K562 (cell line): ENCODE results near the gene TRPM2. TPM values are rescaled to one million over a fixed set of nuclear protein-coding genes. Genes with fewer than 3 reads are reported as not detected.

Experiments
- ATAC-seq: fragments of 200-7000 bp; cut with Tn5 transposase; 3 replicates; pipeline ENCODE4 v1.9.1; 2020; ENCODE audit warnings: moderate library complexity
- BruUV-seq: library from RNA; stranded (reverse); fragments of 400-500 nt; replicated peaks from 2 replicates; lab custom pipeline; 2021; lab: Mats Ljungman, UMichigan
- CTCF ChIA-PET: fragments of 300-600 bp; formaldehyde crosslinking; extraction: SDS; loops from one replicate; lab custom pipeline; 2021; ENCODE audit warnings: low intra/inter-chr PET ratio; lab: Yijun Ruan, JAX
- POLR2A ChIA-PET: fragments of 300-600, 350-650 bp; sonication (Branson Sonifier 250); formaldehyde crosslinking; extraction: SDS; loops from one replicate; lab custom pipeline; 2021; ENCODE audit warnings: antibody characterized with exemption, inconsistent platforms; lab: Yijun Ruan, JAX
- DNase-seq, 4 experiments: peaks; one replicate each; pipeline versions ENCODE4 v3.0.0 to v3.0.0-alpha.2; 2011 to 2018; ENCODE audit warnings: low spot score in 3 of 4, mixed read lengths in 3 of 4; ENCODE audit errors: extremely low read depth in 1 of 4
- FAIRE-seq: peaks from 2 replicates; lab custom pipeline; 2011; peaks lifted over from hg19 to GRCh38; lab: Jason Lieb, UNC
- H2AFZ ChIP-seq: 2 replicates; pipeline ENCODE4 v1.6.0; 2011; ENCODE audit warnings: low read depth, low read length, control low read depth, inconsistent platforms
- H3K27ac ChIP-seq: fragments of 200-600 bp; 3 replicates; pipeline ENCODE4 v1.8.0; 2011; ENCODE audit warnings: low read depth, mild to moderate bottlenecking, control low read depth, inconsistent platforms, low read length, moderate library complexity, mixed read lengths; ENCODE audit errors: extremely low read depth
- H3K27me3 ChIP-seq, 2 experiments: fragments of 300-600 bp in 1 of 2; 2 replicates in 1 of 2; 3 replicates in 1 of 2; pipeline versions ENCODE4 v1.6.0 to v1.8.0; 2011; ENCODE audit warnings: inconsistent platforms in 2 of 2, low read length in 2 of 2, mild to moderate bottlenecking in 1 of 2, mixed read lengths in 1 of 2, moderate library complexity in 1 of 2; ENCODE audit not compliant: control insufficient read depth in 2 of 2, insufficient read depth in 2 of 2
- H3K36me3 ChIP-seq: fragments of 300-600 bp; 3 replicates; pipeline ENCODE4 v1.8.0; 2011; ENCODE audit warnings: mild to moderate bottlenecking, low read length, inconsistent platforms; ENCODE audit not compliant: control insufficient read depth, insufficient read depth
- H3K4me1 ChIP-seq, 2 experiments: fragments of 200-600 bp in 1 of 2; replicated peaks in 1 of 2; 2 replicates in 1 of 2; 3 replicates in 1 of 2; pipeline versions ENCODE4 v1.5.1 to v1.8.0; 2011; ENCODE audit warnings: inconsistent platforms in 2 of 2, low read length in 2 of 2, mild to moderate bottlenecking in 1 of 2, mixed read lengths in 1 of 2, moderate library complexity in 1 of 2; ENCODE audit not compliant: control insufficient read depth in 2 of 2, insufficient read depth in 2 of 2
- H3K4me2 ChIP-seq: 2 replicates; pipeline ENCODE4 v1.6.1; 2011; ENCODE audit warnings: low read length, control low read depth, inconsistent platforms, mixed read lengths; ENCODE audit not compliant: insufficient read depth
- H3K4me3 ChIP-seq: fragments of 200-600 bp; sonication (generic), shearing (Covaris generic); 2 replicates; pipeline ENCODE4 v1.5.1; 2016; ENCODE audit warnings: control low read depth, inconsistent platforms
- H3K79me2 ChIP-seq: fragments of 200-600 bp; 3 replicates; pipeline ENCODE4 v1.8.0; 2011; ENCODE audit warnings: low read length, inconsistent platforms; ENCODE audit not compliant: control insufficient read depth, insufficient read depth
- H3K9ac ChIP-seq, 2 experiments: 2 replicates each; pipeline versions ENCODE4 v1.6.0 to v1.6.1; 2011; ENCODE audit warnings: low read depth in 2 of 2, low read length in 2 of 2, control low read depth in 1 of 2, inconsistent platforms in 1 of 2, mild to moderate bottlenecking in 1 of 2, mixed read lengths in 1 of 2; ENCODE audit not compliant: insufficient read depth in 1 of 2
- H3K9me1 ChIP-seq: one replicate; pipeline ENCODE4 v1.6.0; 2011; ENCODE audit warnings: inconsistent platforms, mild to moderate bottlenecking, low read length, moderate library complexity; ENCODE audit not compliant: control insufficient read depth, insufficient read depth
- H3K9me3 ChIP-seq: replicated peaks from 2 replicates; pipeline ENCODE4 v1.5.1; 2011; ENCODE audit warnings: low read depth, low read length, inconsistent platforms; ENCODE audit not compliant: control insufficient read depth, insufficient read depth
- H4K20me1 ChIP-seq: replicated peaks from 2 replicates; pipeline ENCODE4 v1.6.1; 2011; ENCODE audit warnings: low read length, inconsistent platforms, mixed read lengths; ENCODE audit not compliant: control insufficient read depth, insufficient read depth
- BACH1 ChIP-seq: fragments of 200-800 bp; sonication (Bioruptor generic); IDR thresholded peaks from 2 replicates; pipeline ENCODE4 v1.6.1; 2016; ENCODE audit warnings: missing genetic modification characterization, missing compliant biosample characterization
- C11orf30 ChIP-seq: fragments of 450-650 bp; IDR thresholded peaks from 2 replicates; pipeline ENCODE4 v1.6.1; 2016; ENCODE audit warnings: low read depth, mild to moderate bottlenecking
- CBX5 ChIP-seq: IDR thresholded peaks from 2 replicates; pipeline ENCODE4 v1.6.1; 2014; ENCODE audit warnings: low read depth, borderline replicate concordance
- ETV1 ChIP-seq: fragments of 450-650 bp; conservative IDR thresholded peaks from 2 replicates; pipeline ENCODE4 v1.6.1; 2016; ENCODE audit warnings: missing genetic modification characterization, control low read depth, low read depth, missing compliant biosample characterization
- GTF3C2 ChIP-seq: IDR thresholded peaks from 3 replicates; pipeline ENCODE4 v1.6.1; 2011; ENCODE audit warnings: borderline replicate concordance, mild to moderate bottlenecking, moderate library complexity; ENCODE audit not compliant: insufficient read length; ENCODE audit errors: extremely low read depth
- HDAC8 ChIP-seq: fragments of 450-650 bp; IDR thresholded peaks from 2 replicates; pipeline ENCODE4 v1.6.1; 2016; ENCODE audit warnings: mild to moderate bottlenecking, missing genetic modification characterization, moderate library complexity, missing compliant biosample characterization
- NCOA6 ChIP-seq: fragments of 450-650 bp; IDR thresholded peaks from 2 replicates; pipeline ENCODE4 v1.6.1; 2017; ENCODE audit warnings: mild to moderate bottlenecking
- POLR3A ChIP-seq: IDR thresholded peaks from 2 replicates; pipeline ENCODE4 v1.6.1; 2011; ENCODE audit warnings: borderline replicate concordance, mild to moderate bottlenecking, moderate library complexity; ENCODE audit not compliant: insufficient read length, insufficient read depth; ENCODE audit errors: extremely low read depth
- RCOR1 ChIP-seq, 2 experiments: IDR thresholded peaks; 2 replicates each; pipeline ENCODE4 v1.6.1; 2012; ENCODE audit warnings: low read depth in 2 of 2, low read length in 2 of 2, borderline replicate concordance in 1 of 2, improper control_type of control experiment in 1 of 2
- ZNF121 ChIP-seq: sonication (generic); formaldehyde crosslinking; conservative IDR thresholded peaks from 2 replicates; pipeline ENCODE4 v1.8.0; 2022; ENCODE audit warnings: missing genetic modification reagents
- ZNF263 ChIP-seq: sonication (generic); formaldehyde crosslinking; IDR thresholded peaks from 2 replicates; pipeline ENCODE4 v1.8.0; 2022; ENCODE audit warnings: mild to moderate bottlenecking, missing genetic modification reagents, borderline replicate concordance
- ZNF778 ChIP-seq: fragments of 450-650 bp; formaldehyde crosslinking; IDR thresholded peaks from 2 replicates; pipeline ENCODE4 v1.4.0; 2020; ENCODE audit warnings: mild to moderate bottlenecking, moderate library complexity
- WGBS: fragments of 100-300 bp; shearing (Covaris generic); methylation state at CpG from one replicate; pipeline ENCODE4 v1.1.6; 2016; ENCODE audit warnings: low coverage, mixed read lengths; ENCODE audit not compliant: insufficient coverage; ENCODE audit errors: missing lambda C conversion rate; 5-methylcytosine and 5-hydroxymethylcytosine counted together
- in situ Hi-C: fragments of 300-500 bp; cut with MboI; formaldehyde crosslinking; loops from 4 replicates; pipeline ENCODE4 v1.15.0; 2018; ENCODE audit warnings: inconsistent platforms, mixed read lengths
- intact Hi-C: fragments of 100-400 bp; cut with micrococcal nuclease; formaldehyde crosslinking; loops from 2 replicates; pipeline ENCODE4 v1.14.2; 2022
- polyA plus RNA-seq, 8 experiments: library from polyadenylated mRNA; depleted of rRNA in 4 of 8; stranded (reverse) in 5 of 8; unstranded in 3 of 8; fragments of >200 nt; fragmentation: Nextera tagmentation in 2 of 8; fragmentation: Illumina TruSeq in 1 of 8; extraction: Ambion mirVana in 2 of 8; extraction: Trizol in 1 of 8; gene quantifications; 2 replicates each; pipeline versions ENCODE4 v1.2.1 to v1.2.3, GENCODE V29; 2011 to 2014; ENCODE audit warnings: inconsistent platforms in 1 of 8, missing spikeins in 1 of 8
- total RNA-seq, 7 experiments: library from RNA; depleted of rRNA in 6 of 7; stranded (reverse); fragments of >200 nt in 6 of 7; fragmentation: Illumina TruSeq in 2 of 7; extraction: Trizol in 2 of 7; gene quantifications; 2 replicates each; pipeline versions ENCODE4 v1.2.1 to v1.2.3, GENCODE V29; 2011 to 2021; ENCODE audit warnings: low replicate concordance in 1 of 7
- TF ChIP-seq, protein P1 (sequence below): fragments of 250-450 bp; sonication (Bioruptor Pico); IDR thresholded peaks from 2 replicates; pipeline ENCODE4 v1.9.0; 2021; ENCODE audit warnings: mild to moderate bottlenecking, inconsistent platforms
- TF ChIP-seq, protein P2 (sequence below): fragments of 450-650 bp; formaldehyde crosslinking; IDR thresholded peaks from 2 replicates; pipeline ENCODE4 v1.4.0; 2020; ENCODE audit warnings: mild to moderate bottlenecking, moderate library complexity

TRPM2 gene
- total and polyA plus RNA-seq, 9 of the 15 experiments (the other 6 are each of a cell fraction or from before 2014, with no cell fraction given), result 0.33 to 2.1 (median 0.98) TPM; not detected in 2

DNA sequence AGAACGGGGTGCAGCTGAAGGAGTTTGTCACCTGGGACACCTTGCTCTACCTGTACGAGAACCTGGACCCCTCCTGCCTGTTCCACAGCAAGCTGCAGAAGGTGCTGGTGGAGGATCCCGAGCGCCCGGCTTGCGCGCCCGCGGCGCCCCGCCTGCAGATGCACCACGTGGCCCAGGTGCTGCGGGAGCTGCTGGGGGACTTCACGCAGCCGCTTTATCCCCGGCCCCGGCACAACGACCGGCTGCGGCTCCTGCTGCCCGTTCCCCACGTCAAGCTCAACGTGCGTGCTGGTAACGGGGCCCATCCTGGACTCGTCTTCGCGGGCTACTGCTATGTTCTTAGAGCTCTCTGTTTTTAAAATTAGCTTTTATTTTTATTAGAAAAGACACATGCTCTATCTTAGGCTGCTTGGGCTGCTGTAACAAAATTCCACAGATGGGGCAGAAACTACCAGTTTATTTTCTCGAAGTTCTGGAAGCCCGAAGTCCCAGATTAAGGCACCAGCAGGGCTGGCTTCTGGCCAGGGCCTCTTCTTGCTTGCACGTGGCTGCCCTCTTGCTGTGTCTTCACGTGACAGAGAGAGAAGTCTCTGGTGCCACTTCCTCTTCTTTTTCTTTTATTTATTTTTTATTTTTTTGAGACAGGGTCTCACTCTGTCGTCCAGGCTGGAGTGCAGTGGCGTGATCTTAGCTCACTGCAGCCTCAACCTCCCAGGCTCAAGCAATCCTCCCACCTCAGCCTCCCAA, 38.1 kb downstream of the TRPM2 start (continued):
- TF ChIP-seq POLR3A, result no peak

- Histone ChIP-seq H3K4me1 (peaks cover 0 to 5% of the 10 kb centered on the region in 2 experiments; a peak in 1 of 5 replicates), H3K9me3 (no peaks in the 10 kb centered on the region), H4K20me1 (no peaks in the 10 kb centered on the region; the same call in 1 of the 2 replicates), H3K4me2 (no peak overlapping the region), H3K79me2 (no peaks in the 10 kb centered on the region), H3K27ac (no peak overlapping the region), H3K4me3 (no peak overlapping the region), H3K36me3 (no peaks in the 10 kb centered on the region), H2AFZ (no peak overlapping the region), H3K27me3 (peaks cover 0 to 30% of the 10 kb centered on the region in 2 experiments; a peak in 2 of 5 replicates), H3K9ac (no peak overlapping the region), H3K9me1 (no peaks in the 10 kb centered on the region)
- POLR2A ChIA-PET, result interaction anchor here (1.9 kb wide), 1 partner anchor 12 kb away, joined by 4 read pairs; no protein-coding TSS in a partner anchor
- no peak for DNase-seq
- ATAC-seq, result no peak
- 0% methylated on average over 6 of the region's 6 CpGs for WGBS
- intact Hi-C loops, result no loop called here
- no TSS peak for BruUV-seq
- CTCF ChIA-PET, result no interaction called here
- in situ Hi-C loops, result no loop called here
- FAIRE-seq, result no peak
- TF ChIP-seq ZNF121 (CRISPR knock-in tag) (no peak), RCOR1 (IDR thresholded peaks at IDR 0.05; ENCODE audit: borderline replicate concordance in 1 of 2, low read depth in 2 of 2, low read length in 2 of 2) (no peak), GTF3C2 (no peak), HDAC8 (tag) (no peak), CBX5 (no peak), BACH1 (tag) (no peak), C11orf30 (no peak), ZNF263 (CRISPR knock-in tag) (no peak), NCOA6 (no peak), ZNF778 (CRISPR knock-in tag) (no peak), ETV1 (no peak)
- TF ChIP-seq, protein P1, sequence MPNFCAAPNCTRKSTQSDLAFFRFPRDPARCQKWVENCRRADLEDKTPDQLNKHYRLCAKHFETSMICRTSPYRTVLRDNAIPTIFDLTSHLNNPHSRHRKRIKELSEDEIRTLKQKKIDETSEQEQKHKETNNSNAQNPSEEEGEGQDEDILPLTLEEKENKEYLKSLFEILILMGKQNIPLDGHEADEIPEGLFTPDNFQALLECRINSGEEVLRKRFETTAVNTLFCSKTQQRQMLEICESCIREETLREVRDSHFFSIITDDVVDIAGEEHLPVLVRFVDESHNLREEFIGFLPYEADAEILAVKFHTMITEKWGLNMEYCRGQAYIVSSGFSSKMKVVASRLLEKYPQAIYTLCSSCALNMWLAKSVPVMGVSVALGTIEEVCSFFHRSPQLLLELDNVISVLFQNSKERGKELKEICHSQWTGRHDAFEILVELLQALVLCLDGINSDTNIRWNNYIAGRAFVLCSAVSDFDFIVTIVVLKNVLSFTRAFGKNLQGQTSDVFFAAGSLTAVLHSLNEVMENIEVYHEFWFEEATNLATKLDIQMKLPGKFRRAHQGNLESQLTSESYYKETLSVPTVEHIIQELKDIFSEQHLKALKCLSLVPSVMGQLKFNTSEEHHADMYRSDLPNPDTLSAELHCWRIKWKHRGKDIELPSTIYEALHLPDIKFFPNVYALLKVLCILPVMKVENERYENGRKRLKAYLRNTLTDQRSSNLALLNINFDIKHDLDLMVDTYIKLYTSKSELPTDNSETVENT (CRISPR knock-in tag), result no peak
- TF ChIP-seq, protein P2, sequence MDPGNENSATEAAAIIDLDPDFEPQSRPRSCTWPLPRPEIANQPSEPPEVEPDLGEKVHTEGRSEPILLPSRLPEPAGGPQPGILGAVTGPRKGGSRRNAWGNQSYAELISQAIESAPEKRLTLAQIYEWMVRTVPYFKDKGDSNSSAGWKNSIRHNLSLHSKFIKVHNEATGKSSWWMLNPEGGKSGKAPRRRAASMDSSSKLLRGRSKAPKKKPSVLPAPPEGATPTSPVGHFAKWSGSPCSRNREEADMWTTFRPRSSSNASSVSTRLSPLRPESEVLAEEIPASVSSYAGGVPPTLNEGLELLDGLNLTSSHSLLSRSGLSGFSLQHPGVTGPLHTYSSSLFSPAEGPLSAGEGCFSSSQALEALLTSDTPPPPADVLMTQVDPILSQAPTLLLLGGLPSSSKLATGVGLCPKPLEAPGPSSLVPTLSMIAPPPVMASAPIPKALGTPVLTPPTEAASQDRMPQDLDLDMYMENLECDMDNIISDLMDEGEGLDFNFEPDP (CRISPR knock-in tag), result no peak
Measured at GRCh38 chr21:44392185-44392584, 38.8 kb downstream of the TRPM2 start.
